Stomach smooth muscle (tissue), 2 donors: ENCODE measurements around the gene THRB.

ENCODE experiments used
- H3K27ac ChIP-seq: one replicate; pipeline ENCODE4 v1.7.0; 2013; ENCODE audit warnings: mild to moderate bottlenecking, low read length, inconsistent platforms
- H3K27me3 ChIP-seq, 2 donors: one replicate each; pipeline ENCODE4 v1.7.0; 2013; ENCODE audit warnings: low read length in 2 of 2; ENCODE audit not compliant: insufficient read depth in 2 of 2, control insufficient read depth in 1 of 2
- H3K36me3 ChIP-seq, 2 donors: one replicate each; pipeline ENCODE4 v1.7.0; 2013; ENCODE audit warnings: low read length in 2 of 2; ENCODE audit not compliant: control insufficient read depth in 2 of 2, insufficient read depth in 2 of 2
- H3K4me1 ChIP-seq: one replicate; pipeline ENCODE4 v1.7.0; 2013; ENCODE audit warnings: low read length; ENCODE audit not compliant: control insufficient read depth, insufficient read depth
- H3K4me3 ChIP-seq, 2 donors: one replicate each; pipeline ENCODE4 v1.7.0; 2013; ENCODE audit warnings: low read length in 2 of 2
- H3K9ac ChIP-seq, 2 donors: one replicate each; pipeline ENCODE4 v1.7.0; 2013; ENCODE audit warnings: low read length in 2 of 2, mild to moderate bottlenecking in 1 of 2
- H3K9me3 ChIP-seq, 2 donors: one replicate each; pipeline ENCODE4 v1.7.0; 2013; ENCODE audit warnings: low read length in 2 of 2; ENCODE audit not compliant: control insufficient read depth in 2 of 2
- donor health status: healthy.
- donor health status: Pancreatic carcinoma.

Gene THRB

GRCh38 chr3:24351779-24352469, 142.7 kb downstream of the THRB start:
- Histone ChIP-seq H3K9me3 (no peaks in the 10 kb centered on the region), H3K4me3 (peak overlapping the region in 1 of 2 donors; percentile 31), H3K4me1 (peaks cover 7% of the 10 kb centered on the region), H3K36me3 (no peaks in the 10 kb centered on the region), H3K9ac (no peak overlapping the region), H3K27me3 (no peaks in the 10 kb centered on the region), H3K27ac (peak overlapping the region; percentile 66)

- Histone ChIP-seq H3K27ac (no peak overlapping the region), H3K4me1 (peaks cover 11% of the 10 kb centered on the region), H3K36me3 (no peaks in the 10 kb centered on the region), H3K4me3 (no peak overlapping the region), H3K9ac (no peak overlapping the region), H3K27me3 (no peaks in the 10 kb centered on the region), H3K9me3 (no peaks in the 10 kb centered on the region)
Measured at GRCh38 chr3:24349367-24350019, 145.2 kb downstream of the THRB start.

- H3K36me3 ChIP-seq = no peaks in the 10 kb centered on the region
- H3K9ac ChIP-seq = no peak overlapping the region
- H3K9me3 ChIP-seq = no peaks in the 10 kb centered on the region
- H3K4me3 ChIP-seq = no peak overlapping the region
- H3K27me3 ChIP-seq = no peaks in the 10 kb centered on the region
- no peak overlapping the region for H3K27ac ChIP-seq
- peaks cover 13% of the 10 kb centered on the region for H3K4me1 ChIP-seq
Measured at GRCh38 chr3:24348348-24348747, 146.3 kb downstream of the THRB start.

- peaks cover 20% of the 10 kb centered on the region for H3K4me1 ChIP-seq
- H3K9me3 ChIP-seq = no peaks in the 10 kb centered on the region
- no peaks in the 10 kb centered on the region for H3K36me3 ChIP-seq
- H3K27ac ChIP-seq = no peak overlapping the region
- H3K4me3 ChIP-seq = peak overlapping the region in 1 of 2 donors; percentile 13
- no peaks in the 10 kb centered on the region for H3K27me3 ChIP-seq
- no peak overlapping the region for H3K9ac ChIP-seq
Measured at GRCh38 chr3:24344784-24345439, 149.7 kb downstream of the THRB start.

GRCh38 chr3:24343084-24343783, 151.4 kb downstream of the THRB start:
- Histone ChIP-seq H3K4me1 (peaks cover 20% of the 10 kb centered on the region), H3K27ac (no peak overlapping the region), H3K27me3 (no peaks in the 10 kb centered on the region), H3K36me3 (no peaks in the 10 kb centered on the region), H3K9ac (no peak overlapping the region), H3K4me3 (peak overlapping the region in 1 of 2 donors; percentile 0), H3K9me3 (no peaks in the 10 kb centered on the region)

GRCh38 chr3:24342275-24342674, 152.4 kb downstream of the THRB start:
- Histone ChIP-seq H3K4me1 (peaks cover 20% of the 10 kb centered on the region), H3K27ac (no peak overlapping the region), H3K9ac (no peak overlapping the region), H3K36me3 (no peaks in the 10 kb centered on the region), H3K27me3 (no peaks in the 10 kb centered on the region), H3K9me3 (no peaks in the 10 kb centered on the region), H3K4me3 (no peak overlapping the region)

- Histone ChIP-seq H3K9ac (no peak overlapping the region), H3K27me3 (no peaks in the 10 kb centered on the region), H3K27ac (no peak overlapping the region), H3K4me1 (peaks cover 20% of the 10 kb centered on the region), H3K4me3 (no peak overlapping the region), H3K9me3 (no peaks in the 10 kb centered on the region), H3K36me3 (no peaks in the 10 kb centered on the region)
Measured at GRCh38 chr3:24341668-24342067, 153.0 kb downstream of the THRB start.

- Histone ChIP-seq H3K27me3 (no peaks in the 10 kb centered on the region), H3K4me1 (peaks cover 20% of the 10 kb centered on the region), H3K9me3 (no peaks in the 10 kb centered on the region), H3K36me3 (no peaks in the 10 kb centered on the region), H3K27ac (no peak overlapping the region), H3K9ac (no peak overlapping the region), H3K4me3 (no peak overlapping the region)
Measured at GRCh38 chr3:24340966-24341365, 153.7 kb downstream of the THRB start.

GRCh38 chr3:24340161-24340560, 154.5 kb downstream of the THRB start:
- Histone ChIP-seq H3K9ac (no peak overlapping the region), H3K4me1 (peaks cover 19% of the 10 kb centered on the region), H3K36me3 (no peaks in the 10 kb centered on the region), H3K27ac (no peak overlapping the region), H3K27me3 (no peaks in the 10 kb centered on the region), H3K9me3 (no peaks in the 10 kb centered on the region), H3K4me3 (no peak overlapping the region)

- Histone ChIP-seq H3K27ac (no peak overlapping the region), H3K27me3 (no peaks in the 10 kb centered on the region), H3K4me1 (peaks cover 16% of the 10 kb centered on the region), H3K36me3 (peaks cover 0 to 5% of the 10 kb centered on the region in 2 donors), H3K4me3 (peak overlapping the region; percentile 30 to 37), H3K9ac (no peak overlapping the region), H3K9me3 (no peaks in the 10 kb centered on the region)
Measured at GRCh38 chr3:24339266-24339825, 155.3 kb downstream of the THRB start.
